H1 (cell line): Measurements from ENCODE around the gene THAP7. TPM values are rescaled to one million over a fixed set of nuclear protein-coding genes. Genes with fewer than 3 reads are reported as not detected.

ENCODE experiments used
- CTCF ChIA-PET: fragments of 300-600 bp; sonication (Branson Sonifier 250); formaldehyde crosslinking; loops from one replicate; lab custom pipeline; 2021; ENCODE audit not compliant: partially characterized antibody; lab: Charles Lee
- POLR2A ChIA-PET: fragments of 300-600 bp; sonication (Branson Sonifier 250); formaldehyde crosslinking; loops from one replicate; lab custom pipeline; 2021; ENCODE audit warnings: inconsistent platforms; ENCODE audit not compliant: partially characterized antibody; lab: Charles Lee
- DNase-seq, 2 experiments: peaks; one replicate each; pipeline versions ENCODE4 v3.0.0 to v3.0.0-alpha.2; 2010 to 2022; ENCODE audit warnings: low spot score in 2 of 2, low read depth in 1 of 2, mixed read lengths in 1 of 2
- FAIRE-seq: peaks from 2 replicates; lab custom pipeline; 2011; peaks lifted over from hg19 to GRCh38; lab: Jason Lieb, UNC
- H2AFZ ChIP-seq: 2 replicates; pipeline ENCODE4 v1.8.1; 2012; ENCODE audit warnings: low read length, inconsistent platforms
- H2AK5ac ChIP-seq: 2 replicates; pipeline ENCODE4 v1.6.1; 2013; ENCODE audit warnings: low read depth, low read length
- H2BK120ac ChIP-seq: replicated peaks from 2 replicates; pipeline ENCODE3; 2013; ENCODE audit warnings: low read depth, low read length, inconsistent platforms
- H2BK12ac ChIP-seq: 2 replicates; pipeline ENCODE4 v1.6.1; 2013; ENCODE audit warnings: low read depth, low read length
- H2BK15ac ChIP-seq: 2 replicates; pipeline ENCODE4 v1.6.1; 2013; ENCODE audit warnings: low read length
- H2BK20ac ChIP-seq: 2 replicates; pipeline ENCODE4 v1.6.1; 2013; ENCODE audit warnings: low read length
- H2BK5ac ChIP-seq: 2 replicates; pipeline ENCODE4 v1.6.1; 2013; ENCODE audit warnings: low read depth, low read length
- H3K14ac ChIP-seq: 2 replicates; pipeline ENCODE4 v1.6.1; 2013; ENCODE audit warnings: inconsistent platforms; ENCODE audit not compliant: insufficient read length
- H3K18ac ChIP-seq: 2 replicates; pipeline ENCODE4 v1.6.1; 2013; ENCODE audit warnings: low read length; ENCODE audit errors: extremely low read depth
- H3K23ac ChIP-seq: 2 replicates; pipeline ENCODE4 v1.6.1; 2013; ENCODE audit warnings: inconsistent platforms; ENCODE audit not compliant: insufficient read length
- H3K23me2 ChIP-seq: 2 replicates; pipeline ENCODE4 v1.6.1; 2013; ENCODE audit warnings: low read depth, low read length
- H3K27ac ChIP-seq: 2 replicates; pipeline ENCODE4 v1.6.1; 2011; ENCODE audit warnings: low read depth, low read length, inconsistent platforms
- H3K27me3 ChIP-seq, 4 experiments: replicated peaks in 1 of 4; 1 replicate in 1 of 4; 2 replicates in 3 of 4; pipeline versions ENCODE4 v1.6.1 to v1.8.1; 2011 to 2013; ENCODE audit warnings: low read length in 3 of 4, mild to moderate bottlenecking in 3 of 4, inconsistent platforms in 2 of 4, mixed read lengths in 2 of 4, moderate library complexity in 1 of 4; ENCODE audit not compliant: control insufficient read depth in 3 of 4, insufficient read depth in 3 of 4; ENCODE audit errors: extremely low read depth in 1 of 4
- H3K36me3 ChIP-seq, 4 experiments: 2 replicates each; pipeline versions ENCODE4 v1.6.1 to v1.8.1; 2011 to 2013; ENCODE audit warnings: mild to moderate bottlenecking in 4 of 4, low read length in 3 of 4, moderate library complexity in 2 of 4, control low read depth in 1 of 4, inconsistent platforms in 1 of 4; ENCODE audit not compliant: insufficient read depth in 4 of 4, control insufficient read depth in 2 of 4
- H3K4ac ChIP-seq: replicated peaks from 2 replicates; pipeline ENCODE3; 2013; ENCODE audit warnings: low read length, low read depth, mixed read lengths, inconsistent platforms; ENCODE audit not compliant: insufficient read length
- H3K4me1 ChIP-seq, 4 experiments: replicated peaks in 1 of 4; 1 replicate in 1 of 4; 2 replicates in 3 of 4; pipeline versions ENCODE4 v1.6.1 to v1.8.1; 2011 to 2013; ENCODE audit warnings: low read length in 3 of 4, inconsistent platforms in 2 of 4, mixed read lengths in 1 of 4; ENCODE audit not compliant: insufficient read depth in 4 of 4, control insufficient read depth in 3 of 4
- H3K4me2 ChIP-seq, 2 experiments: 2 replicates each; pipeline versions ENCODE4 v1.6.1 to v1.8.1; 2011 to 2013; ENCODE audit warnings: low read depth in 2 of 2, low read length in 2 of 2, control low read depth in 1 of 2, inconsistent platforms in 1 of 2, mild to moderate bottlenecking in 1 of 2; ENCODE audit not compliant: insufficient read depth in 1 of 2
- H3K4me3 ChIP-seq, 4 experiments: fragments of 200-600, 300-600 bp in 1 of 4; sonication (generic), shearing (Covaris generic), sonication (Bioruptor Twin) in 1 of 4; 2 replicates each; pipeline versions ENCODE4 v1.5.1 to v1.8.1; 2011 to 2016; ENCODE audit warnings: low read length in 4 of 4, low read depth in 3 of 4, control low read depth in 2 of 4, inconsistent platforms in 2 of 4, mild to moderate bottlenecking in 2 of 4, mixed read lengths in 1 of 4, moderate library complexity in 1 of 4; ENCODE audit not compliant: insufficient read depth in 2 of 4; ENCODE audit errors: extremely low read depth in 1 of 4
- H3K56ac ChIP-seq: replicated peaks from 2 replicates; pipeline ENCODE3; 2013; ENCODE audit warnings: low read depth, mild to moderate bottlenecking, mixed read lengths, low read length, inconsistent platforms; ENCODE audit not compliant: insufficient read length
- H3K79me1 ChIP-seq: 2 replicates; pipeline ENCODE4 v1.6.1; 2013; ENCODE audit warnings: low read depth, low read length, control low read depth
- H3K79me2 ChIP-seq, 2 experiments: 2 replicates each; pipeline versions ENCODE4 v1.6.1 to v1.8.1; 2012 to 2013; ENCODE audit warnings: low read length in 2 of 2, mild to moderate bottlenecking in 2 of 2, inconsistent platforms in 1 of 2; ENCODE audit not compliant: insufficient read depth in 2 of 2, control insufficient read depth in 1 of 2
- H3K9ac ChIP-seq, 4 experiments: replicated peaks in 1 of 4; 1 replicate in 1 of 4; 2 replicates in 3 of 4; pipeline versions ENCODE4 v1.6.1 to v1.8.1; 2011 to 2013; ENCODE audit warnings: low read depth in 3 of 4, low read length in 3 of 4, control low read depth in 2 of 4, mild to moderate bottlenecking in 2 of 4, moderate library complexity in 2 of 4, inconsistent platforms in 1 of 4; ENCODE audit errors: extremely low read depth in 1 of 4
- H3K9me3 ChIP-seq, 2 experiments: 2 replicates each; pipeline versions ENCODE4 v1.6.1 to v1.8.1; 2012 to 2013; ENCODE audit warnings: mild to moderate bottlenecking in 2 of 2, moderate library complexity in 2 of 2, control low read depth in 1 of 2, inconsistent platforms in 1 of 2, low read depth in 1 of 2, low read length in 1 of 2, mixed read lengths in 1 of 2; ENCODE audit not compliant: insufficient read depth in 2 of 2
- H4K20me1 ChIP-seq, 2 experiments: replicated peaks in 1 of 2; 2 replicates each; pipeline versions ENCODE3 to v1.8.1; 2011 to 2013; ENCODE audit warnings: inconsistent platforms in 2 of 2, low read length in 2 of 2, mild to moderate bottlenecking in 1 of 2; ENCODE audit not compliant: insufficient read depth in 2 of 2, control insufficient read depth in 1 of 2
- H4K5ac ChIP-seq: 2 replicates; pipeline ENCODE4 v1.6.1; 2013; ENCODE audit warnings: low read length, low read depth, mixed read lengths, inconsistent platforms; ENCODE audit not compliant: insufficient read length
- H4K8ac ChIP-seq: 2 replicates; pipeline ENCODE4 v1.8.0; 2013; ENCODE audit warnings: mild to moderate bottlenecking, moderate library complexity, low read length, inconsistent platforms; ENCODE audit not compliant: insufficient read depth; ENCODE audit errors: extremely low read depth
- H4K91ac ChIP-seq: replicated peaks from 2 replicates; pipeline ENCODE3; 2013; ENCODE audit warnings: low read length, mixed read lengths, inconsistent platforms; ENCODE audit not compliant: insufficient read length
- CHD2 ChIP-seq: IDR thresholded peaks from 2 replicates; pipeline ENCODE4 v1.6.1; 2012; ENCODE audit warnings: low read length, improper control_type of control experiment
- CTBP2 ChIP-seq: IDR thresholded peaks from 2 replicates; pipeline ENCODE4 v1.7.0; 2011; ENCODE audit warnings: borderline replicate concordance, mild to moderate bottlenecking, moderate library complexity, mixed read lengths, low read length; ENCODE audit not compliant: insufficient read depth, insufficient read length
- EGR1 ChIP-seq: IDR thresholded peaks from 2 replicates; pipeline ENCODE4 v1.6.1; 2011; ENCODE audit warnings: low read depth, low read length, borderline replicate concordance
- FOSL1 ChIP-seq: IDR thresholded peaks from 2 replicates; pipeline ENCODE4 v1.6.1; 2011; ENCODE audit warnings: mild to moderate bottlenecking, low read depth, low read length, moderate library complexity; ENCODE audit not compliant: insufficient read depth
- GABPA ChIP-seq: IDR thresholded peaks from 2 replicates; pipeline ENCODE4 v1.6.1; 2011; ENCODE audit warnings: mild to moderate bottlenecking, low read length, moderate library complexity, borderline replicate concordance; ENCODE audit not compliant: insufficient read depth
- KDM4A ChIP-seq: IDR thresholded peaks from one replicate; pipeline ENCODE4 v1.7.1; 2012; ENCODE audit warnings: low read depth, mild to moderate bottlenecking, moderate library complexity, low read length, inconsistent platforms; ENCODE audit not compliant: severe bottlenecking
- NRF1 ChIP-seq: IDR thresholded peaks from 2 replicates; pipeline ENCODE4 v1.6.1; 2011; ENCODE audit warnings: mild to moderate bottlenecking, low read depth, low read length, improper control_type of control experiment
- POLR2AphosphoS5 ChIP-seq: IDR thresholded peaks from 2 replicates; pipeline ENCODE4 v1.6.1; 2011; ENCODE audit warnings: low read depth, low read length
- RAD21 ChIP-seq, 2 experiments: IDR thresholded peaks in 1 of 2; conservative IDR thresholded peaks in 1 of 2; 2 replicates each; pipeline ENCODE4 v1.6.1; 2011; ENCODE audit warnings: low read depth in 2 of 2, low read length in 2 of 2, improper control_type of control experiment in 1 of 2, inconsistent platforms in 1 of 2, mild to moderate bottlenecking in 1 of 2, moderate library complexity in 1 of 2
- RXRA ChIP-seq: IDR thresholded peaks from 2 replicates; pipeline ENCODE4 v1.6.1; 2011; ENCODE audit warnings: low read depth, mild to moderate bottlenecking, low read length, moderate library complexity; ENCODE audit not compliant: insufficient read depth
- WGBS, 2 experiments: shearing (Covaris generic) in 1 of 2; methylation state at CpG; one replicate each; pipeline versions ENCODE4 v1.1.6 to v1.1.7; 2013 to 2015; ENCODE audit warnings: low lambda C conversion rate in 2 of 2, mixed read lengths in 2 of 2, inconsistent platforms in 1 of 2, low coverage in 1 of 2, missing lambda C conversion rate in 1 of 2; ENCODE audit not compliant: insufficient replicate concordance in 2 of 2, insufficient coverage in 1 of 2, insufficient read length in 1 of 2; ENCODE audit errors: extremely low coverage in 1 of 2, missing lambda C conversion rate in 1 of 2; 5-methylcytosine and 5-hydroxymethylcytosine counted together
- polyA plus RNA-seq, 7 experiments: library from polyadenylated mRNA; depleted of rRNA in 3 of 7; stranded (reverse) in 5 of 7; unstranded in 2 of 7; fragments of >200 nt in 5 of 7; fragments of 200-250 nt in 2 of 7; gene quantifications; 1 replicate in 5 of 7; 2 replicates in 1 of 7; 4 replicates in 1 of 7; pipeline versions ENCODE4 v1.2.1 to v1.2.3, GENCODE V29; 2011 to 2013; ENCODE audit warnings: missing spikeins in 2 of 7, mixed read lengths in 2 of 7
- total RNA-seq: library from RNA; stranded (reverse); fragmentation: NEBNext Ultra II Directional; extraction: Animal tissue kit (Norgen Biotek cat#: 25700); gene quantifications from 2 replicates; pipeline ENCODE4 v1.2.1, GENCODE V29; 2021
- TF ChIP-seq, protein P1 (sequence below): IDR thresholded peaks from 2 replicates; pipeline ENCODE4 v1.6.1; 2011; ENCODE audit warnings: low read length, improper control_type of control experiment

THAP7 gene
- total and polyA plus RNA-seq, 2 of the 8 experiments (the other 6 are each of a cell fraction or from before 2014, with no cell fraction given): 16.9 to 32.5 TPM

DNA sequence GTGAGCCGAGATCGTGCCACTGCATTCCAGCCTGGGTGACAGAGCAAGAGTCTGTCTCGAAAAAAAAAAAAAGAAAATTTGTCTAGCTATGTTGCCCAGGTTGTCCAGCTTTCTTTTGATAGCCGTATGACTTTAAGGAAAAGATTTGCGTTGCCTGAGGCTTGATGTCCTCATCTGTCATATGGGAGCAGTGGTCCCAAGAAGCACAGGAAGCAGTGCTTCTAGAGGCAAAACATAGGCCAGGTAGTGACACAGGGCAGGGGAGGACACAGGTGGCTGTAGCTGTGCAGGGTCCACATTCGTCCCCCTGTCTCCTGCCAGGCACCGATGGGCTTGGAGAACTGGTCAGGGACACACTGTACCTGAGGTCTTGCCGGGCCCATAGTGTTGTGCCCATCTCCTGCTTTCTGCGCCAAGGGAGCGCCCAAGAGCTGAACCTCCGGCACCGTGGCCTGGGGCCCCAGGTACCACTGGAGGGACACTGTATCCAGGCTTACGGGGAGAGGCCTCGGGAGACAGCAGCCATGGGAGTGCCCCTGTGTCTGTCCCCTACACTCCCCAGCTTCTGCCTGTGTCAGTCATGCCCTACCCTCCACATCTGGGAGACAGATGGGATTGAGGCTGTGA lies 45.2 kb upstream of the THAP7 start:
- peaks cover 0 to 7% (median 2%) of the 10 kb centered on the region in 4 experiments; a peak in 3 of 7 replicates for H3K27me3 ChIP-seq
- H4K20me1 ChIP-seq: no peaks in the 10 kb centered on the region
- H3K79me1 ChIP-seq: no peaks in the 10 kb centered on the region
- no peak overlapping the region for H3K14ac ChIP-seq
- H2BK15ac ChIP-seq: no peak overlapping the region
- H2BK120ac ChIP-seq: no peak overlapping the region
- H2AK5ac ChIP-seq: no peak overlapping the region
- H3K9me3 ChIP-seq: no peaks in the 10 kb centered on the region
- no peak overlapping the region for H4K5ac ChIP-seq
- no peak overlapping the region for H3K9ac ChIP-seq
- H3K4ac ChIP-seq: no peak overlapping the region
- H3K18ac ChIP-seq: no peak overlapping the region
- WGBS, 2 experiments: 90% methylated on average over 14 of the region's 14 CpGs; no CpG with 5 or more reads in 1 of the 2 experiments
- peaks cover 2 to 18% (median 5%) of the 10 kb centered on the region in 4 experiments; a peak in 5 of 7 replicates for H3K4me1 ChIP-seq
- no peak for FAIRE-seq
- no peak overlapping the region for H2BK12ac ChIP-seq
- H3K79me2 ChIP-seq: no peaks in the 10 kb centered on the region
- H3K4me3 ChIP-seq: no peak overlapping the region
- peaks cover 6% of the 10 kb centered on the region; the same call in 1 of the 2 replicates for H3K23me2 ChIP-seq
- H3K4me2 ChIP-seq: no peak overlapping the region; a peak in 1 of 4 replicates
- no peak overlapping the region for H3K23ac ChIP-seq
- no peak overlapping the region for H4K91ac ChIP-seq
- H4K8ac ChIP-seq: no peak overlapping the region
- H3K56ac ChIP-seq: no peak overlapping the region
- POLR2A ChIA-PET: interaction anchor here (1.1 kb wide), 1 partner anchor 80 kb away, joined by 5 read pairs; the partner anchor contains the start of gene AIFM3
- no peak overlapping the region for H2AFZ ChIP-seq
- no peaks in the 10 kb centered on the region for H3K36me3 ChIP-seq
- no peak overlapping the region for H2BK5ac ChIP-seq
- DNase-seq: no peak
- no peak overlapping the region for H3K27ac ChIP-seq
- CTCF ChIA-PET: interaction anchor here (0.6 to 3.9 kb wide), 8 partner anchors 9 to 108 kb away, joined by 3 to 18 read pairs (median 3); partner anchors contain the start of gene SLC7A4
- no peak overlapping the region for H2BK20ac ChIP-seq
- TF ChIP-seq POLR2AphosphoS5: no peak
- TF ChIP-seq RXRA: no peak
- no peak for TF ChIP-seq GABPA
- TF ChIP-seq RAD21 (IDR thresholded peaks at IDR 0.05 in 1 of 2, conservative IDR thresholded peaks at IDR 0.05 in 1 of 2; ENCODE audit: low read depth in 2 of 2, low read length in 2 of 2): no peak
- TF ChIP-seq EGR1: no peak
- TF ChIP-seq KDM4A: no peak
- TF ChIP-seq, protein P1, sequence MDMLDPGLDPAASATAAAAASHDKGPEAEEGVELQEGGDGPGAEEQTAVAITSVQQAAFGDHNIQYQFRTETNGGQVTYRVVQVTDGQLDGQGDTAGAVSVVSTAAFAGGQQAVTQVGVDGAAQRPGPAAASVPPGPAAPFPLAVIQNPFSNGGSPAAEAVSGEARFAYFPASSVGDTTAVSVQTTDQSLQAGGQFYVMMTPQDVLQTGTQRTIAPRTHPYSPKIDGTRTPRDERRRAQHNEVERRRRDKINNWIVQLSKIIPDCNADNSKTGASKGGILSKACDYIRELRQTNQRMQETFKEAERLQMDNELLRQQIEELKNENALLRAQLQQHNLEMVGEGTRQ: no peak
- TF ChIP-seq CTBP2: no peak
- no peak for TF ChIP-seq NRF1
- no peak for TF ChIP-seq CHD2
- TF ChIP-seq FOSL1: no peak
